Activated naive CD8-positive, alpha-beta T cell (primary cell): ENCODE data around the gene TIMM22.
"Not testable (repeated sequence)": the region's sequence is repeated elsewhere in the genome, so short reads cannot be mapped to it uniquely, and the experiment has no call there.

Experiments used
- H3K27ac Mint-ChIP-seq: one replicate; pipeline ENCODE4 v1.8.0; 2021; ENCODE audit warnings: mixed read lengths
- H3K27me3 Mint-ChIP-seq: one replicate; pipeline ENCODE4 v1.8.0; 2021; ENCODE audit warnings: mixed read lengths
- H3K36me3 Mint-ChIP-seq: one replicate; pipeline ENCODE4 v1.8.0; 2021; ENCODE audit warnings: mixed read lengths
- H3K4me1 Mint-ChIP-seq: one replicate; pipeline ENCODE4 v1.8.0; 2021; ENCODE audit warnings: low read depth, mixed read lengths
- H3K4me3 Mint-ChIP-seq: one replicate; pipeline ENCODE4 v1.8.0; 2021; ENCODE audit warnings: mild to moderate bottlenecking, mixed read lengths
- H3K9me3 Mint-ChIP-seq: one replicate; pipeline ENCODE4 v1.8.0; 2021; ENCODE audit warnings: low read depth, mixed read lengths

The TIMM22 gene

DNA sequence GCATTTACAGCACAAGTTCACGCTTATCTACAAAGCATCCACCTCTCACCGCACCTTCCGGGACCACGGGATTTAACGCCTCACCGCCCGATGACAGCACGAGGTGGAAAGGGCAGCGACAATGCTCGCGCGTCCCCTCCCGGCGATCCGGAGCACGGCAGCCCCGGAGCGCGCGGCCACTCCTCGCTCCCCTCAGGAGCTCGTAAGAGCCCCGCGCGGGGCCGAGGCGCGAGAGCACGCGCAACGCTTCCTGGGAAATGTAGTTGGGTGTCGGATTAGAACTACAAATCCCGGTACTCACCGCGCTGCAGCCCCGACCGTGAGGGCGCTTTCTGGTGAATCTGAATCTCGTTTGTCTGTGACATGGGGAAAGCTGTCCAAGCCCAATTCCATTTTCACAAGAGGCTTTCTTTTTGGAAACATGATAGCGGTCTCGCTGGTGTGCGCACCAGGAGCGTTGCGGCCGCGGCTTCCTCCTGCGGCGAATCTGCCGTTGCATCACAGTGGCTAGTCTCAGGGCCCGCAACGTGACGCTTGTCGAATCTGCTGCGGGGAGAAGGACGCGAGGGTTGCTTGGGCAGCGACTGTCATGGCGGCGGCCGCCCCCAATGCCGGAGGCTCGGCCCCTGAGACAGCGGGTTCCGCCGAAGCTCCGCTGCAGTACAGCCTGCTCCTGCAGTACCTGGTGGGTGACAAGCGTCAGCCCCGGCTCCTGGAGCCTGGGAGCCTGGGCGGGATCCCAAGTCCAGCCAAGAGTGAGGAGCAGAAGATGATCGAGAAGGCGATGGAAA, at the start of gene TIMM22:
TIMM22 (plus strand) TSS at position 576 of the 791 bp plus-strand sequence; CDS start at position 590, 14 bp downstream.
- peaks cover 23% of the 10 kb centered on the region for H3K4me1 Mint-ChIP-seq
- peak within 1 kb of the TSS; percentile 92 for H3K4me3 Mint-ChIP-seq

DNA sequence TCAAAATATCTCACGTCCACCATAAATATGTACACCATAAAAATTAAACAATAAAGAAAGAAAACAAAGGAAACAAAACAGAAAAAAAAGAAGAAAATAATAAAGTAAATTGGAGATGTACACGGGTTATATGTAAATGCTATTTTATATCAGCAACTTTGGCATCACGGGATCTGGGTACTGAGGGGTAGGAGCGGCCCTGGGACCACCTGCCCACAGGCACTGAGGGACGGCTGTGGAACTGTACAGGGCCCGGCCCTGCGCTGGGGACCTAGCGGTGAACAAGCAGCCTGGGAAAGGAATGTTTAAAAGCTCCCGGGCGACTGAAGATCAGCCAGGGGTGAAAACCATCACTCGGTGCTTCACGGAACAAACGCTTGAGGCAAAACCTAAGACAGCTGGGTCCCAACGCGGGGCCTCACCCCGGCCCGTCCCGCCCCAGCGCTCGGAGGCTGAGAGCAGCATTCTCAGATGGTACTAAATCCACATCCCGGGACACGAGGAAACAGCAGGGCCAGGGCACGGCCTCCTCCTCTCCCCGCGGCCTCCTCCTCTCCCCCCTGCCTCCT, 48.6 kb upstream of the TIMM22 start:
- H3K36me3 Mint-ChIP-seq = no peaks in the 10 kb centered on the region
- no peaks in the 10 kb centered on the region for H3K9me3 Mint-ChIP-seq
- H3K27me3 Mint-ChIP-seq = peaks cover 10% of the 10 kb centered on the region
- H3K27ac Mint-ChIP-seq = no peak overlapping the region
- H3K4me1 Mint-ChIP-seq = peaks cover 1% of the 10 kb centered on the region
- H3K4me3 Mint-ChIP-seq = no peak overlapping the region

More for the DNA sequence above, at the start of gene TIMM22:
- peak within 1 kb of the TSS; percentile 98 for H3K27ac Mint-ChIP-seq
- H3K27me3 Mint-ChIP-seq = no peaks in the 10 kb centered on the region
- peaks cover 2% of the 10 kb centered on the region for H3K36me3 Mint-ChIP-seq
- no peaks in the 10 kb centered on the region for H3K9me3 Mint-ChIP-seq

DNA sequence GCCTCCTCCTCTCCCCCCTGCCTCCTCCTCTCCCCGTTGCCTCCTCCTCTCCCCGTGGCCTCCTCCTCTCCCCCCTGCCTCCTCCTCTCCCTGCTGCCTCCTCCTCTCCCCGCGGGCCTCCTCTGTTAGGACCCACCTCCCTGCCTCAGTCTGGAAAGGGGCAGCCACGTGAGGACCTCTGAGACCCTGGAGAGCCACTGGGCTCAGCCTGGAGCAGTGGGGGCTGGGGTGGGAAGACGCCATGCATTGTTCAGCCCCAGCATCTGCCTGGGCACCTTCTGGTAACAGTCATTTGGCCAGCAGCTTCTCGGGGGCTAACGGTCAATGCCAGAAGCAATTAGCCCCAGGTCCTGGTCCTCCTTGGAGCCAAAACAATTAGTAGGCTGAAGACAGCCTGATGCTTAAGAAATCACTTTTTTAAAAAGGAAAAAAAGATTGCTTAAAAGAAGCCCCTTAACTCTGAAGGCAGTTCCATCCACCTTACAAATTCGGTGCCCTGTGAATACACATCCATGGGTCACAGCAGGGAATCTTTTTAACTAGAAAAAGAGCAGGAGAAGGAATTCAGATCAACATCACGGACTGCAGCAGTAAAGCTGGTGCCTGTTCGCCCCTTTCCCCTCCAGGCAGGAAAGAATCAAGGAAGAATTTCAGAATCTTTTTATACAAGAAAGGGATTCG, 47.2 kb upstream of the TIMM22 start:
- no peaks in the 10 kb centered on the region for H3K9me3 Mint-ChIP-seq
- H3K4me1 Mint-ChIP-seq = peaks cover 1% of the 10 kb centered on the region
- no peak overlapping the region for H3K27ac Mint-ChIP-seq
- no peaks in the 10 kb centered on the region for H3K36me3 Mint-ChIP-seq
- no peak overlapping the region for H3K4me3 Mint-ChIP-seq
- H3K27me3 Mint-ChIP-seq = peaks cover 11% of the 10 kb centered on the region

DNA sequence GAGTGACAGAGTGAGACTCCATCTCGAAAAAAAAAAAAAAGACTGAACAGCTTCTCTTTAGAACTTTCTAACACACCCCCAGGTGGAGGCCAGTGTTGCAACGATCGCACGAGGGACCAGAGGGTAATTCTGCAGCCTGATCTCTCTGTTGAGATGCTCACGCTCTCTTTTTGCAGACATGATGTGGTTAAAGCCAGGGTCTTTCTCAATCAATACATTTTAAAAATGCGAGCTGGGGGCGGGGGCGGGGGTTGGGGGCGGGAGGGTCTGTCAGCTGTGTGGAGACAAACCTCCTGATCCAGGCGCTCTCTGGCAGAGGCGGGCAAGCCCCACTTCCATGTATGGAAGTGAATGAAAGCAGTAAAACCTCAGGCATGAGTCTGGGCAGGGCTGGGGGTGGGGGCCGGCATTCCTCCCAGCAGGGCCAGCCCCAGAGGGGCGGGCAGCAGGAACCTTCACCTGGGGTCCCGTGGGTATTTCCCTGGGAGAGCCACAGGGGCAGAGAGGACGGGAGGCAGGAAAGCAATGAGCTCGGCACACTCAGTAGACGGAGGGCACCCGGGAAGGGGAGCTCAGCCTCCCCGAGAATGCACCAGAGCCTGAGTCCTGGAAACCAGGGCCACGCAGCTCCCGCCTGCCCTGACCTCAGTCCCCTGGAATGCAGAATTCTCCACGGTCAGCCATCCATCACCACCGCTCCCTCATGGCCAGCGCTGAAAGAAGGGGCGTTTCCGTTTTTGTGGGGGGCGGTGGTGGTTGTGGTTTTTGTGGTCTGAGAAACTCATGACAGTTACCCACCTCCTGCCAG, 45.4 kb upstream of the TIMM22 start:
- H3K4me1 Mint-ChIP-seq = peaks cover 1% of the 10 kb centered on the region
- no peak overlapping the region for H3K4me3 Mint-ChIP-seq
- H3K9me3 Mint-ChIP-seq = no peaks in the 10 kb centered on the region
- H3K36me3 Mint-ChIP-seq = no peaks in the 10 kb centered on the region
- no peak overlapping the region for H3K27ac Mint-ChIP-seq
- H3K27me3 Mint-ChIP-seq = peaks cover 13% of the 10 kb centered on the region

DNA sequence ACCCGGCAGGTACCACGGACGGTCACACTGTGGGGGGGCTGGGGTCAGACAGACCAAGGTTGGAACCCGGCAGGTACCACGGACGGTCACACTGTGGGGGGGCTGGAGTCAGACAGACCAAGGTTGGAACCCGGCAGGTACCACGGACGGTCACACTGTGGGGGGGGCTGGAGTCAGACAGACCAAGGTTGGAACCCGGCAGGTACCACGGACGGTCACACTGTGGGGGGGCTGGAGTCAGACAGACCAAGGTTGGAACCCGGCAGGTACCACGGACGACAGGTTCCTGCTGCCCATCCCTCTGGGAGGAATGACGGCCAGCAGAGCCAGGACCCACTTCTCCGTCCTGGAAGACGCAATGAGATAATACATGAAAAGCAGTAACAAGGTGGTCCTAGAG, 44.3 kb upstream of the TIMM22 start:
- H3K4me1 Mint-ChIP-seq, H3K4me3 Mint-ChIP-seq, H3K9me3 Mint-ChIP-seq, H3K27ac Mint-ChIP-seq, H3K36me3 Mint-ChIP-seq: not testable (repeated sequence)
- H3K27me3 Mint-ChIP-seq = peaks cover 13% of the 10 kb centered on the region

DNA sequence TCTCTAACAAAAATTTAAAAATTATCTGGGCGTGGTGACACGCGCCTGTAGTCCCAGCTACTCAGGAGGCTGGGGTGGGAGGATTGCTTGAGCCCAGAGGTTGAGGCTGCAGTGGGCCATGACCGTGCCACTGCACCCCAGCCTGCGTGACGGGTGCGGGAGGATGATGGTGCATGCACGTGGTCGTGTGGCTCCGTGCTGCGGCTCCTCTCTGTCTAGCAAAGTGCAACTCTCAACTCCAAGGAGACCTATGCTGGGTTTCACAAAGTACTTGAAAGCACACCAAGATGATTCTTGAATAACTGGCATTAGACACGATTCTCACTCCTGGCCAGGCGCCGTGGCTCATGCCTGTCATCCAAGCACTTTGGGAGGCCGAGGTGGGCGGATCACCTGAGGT, 43.2 kb upstream of the TIMM22 start:
- no peak overlapping the region for H3K4me3 Mint-ChIP-seq
- peaks cover 14% of the 10 kb centered on the region for H3K27me3 Mint-ChIP-seq
- H3K9me3 Mint-ChIP-seq = no peaks in the 10 kb centered on the region
- no peaks in the 10 kb centered on the region for H3K36me3 Mint-ChIP-seq
- no peak overlapping the region for H3K27ac Mint-ChIP-seq
- peaks cover 1% of the 10 kb centered on the region for H3K4me1 Mint-ChIP-seq

DNA sequence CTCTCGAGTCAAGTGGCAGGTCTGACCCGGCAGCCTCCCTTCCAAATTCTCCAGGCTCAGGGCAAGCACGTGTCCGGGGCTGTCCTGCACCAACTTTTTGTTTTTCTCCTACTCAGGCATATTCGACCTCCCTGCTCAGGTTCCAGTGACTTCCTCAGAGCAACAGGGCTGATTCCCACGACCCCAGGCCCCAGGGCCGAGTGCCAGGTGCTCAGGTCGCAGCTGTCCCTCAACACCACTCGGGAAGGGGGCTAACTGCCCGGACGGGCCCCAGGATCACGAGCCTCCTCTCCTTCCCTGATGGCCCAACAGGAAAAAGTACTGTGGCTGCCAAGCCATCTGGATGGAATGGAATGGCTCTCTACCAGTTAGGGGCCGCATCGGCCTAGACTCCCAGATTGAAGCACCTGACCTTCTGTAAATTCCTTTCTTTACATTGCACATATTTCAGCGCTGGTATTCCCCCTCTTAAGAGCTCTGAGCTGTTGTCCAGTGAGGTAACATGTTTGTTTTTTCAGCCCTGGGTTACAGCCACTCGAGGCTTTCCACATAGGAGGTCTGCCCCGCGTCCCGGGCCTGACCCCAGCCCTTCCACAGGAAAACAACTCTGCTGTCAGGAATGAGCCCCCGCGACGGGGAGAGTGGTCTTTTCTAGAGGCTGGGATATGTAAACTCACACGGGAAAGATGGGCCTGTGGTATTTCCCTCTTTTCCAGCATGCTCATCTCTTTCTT, 42.3 kb upstream of the TIMM22 start:
- Mint-ChIP-seq H3K9me3 (no peaks in the 10 kb centered on the region), H3K27ac (no peak overlapping the region), H3K27me3 (peaks cover 14% of the 10 kb centered on the region), H3K4me3 (no peak overlapping the region), H3K36me3 (no peaks in the 10 kb centered on the region), H3K4me1 (peaks cover 1% of the 10 kb centered on the region)

DNA sequence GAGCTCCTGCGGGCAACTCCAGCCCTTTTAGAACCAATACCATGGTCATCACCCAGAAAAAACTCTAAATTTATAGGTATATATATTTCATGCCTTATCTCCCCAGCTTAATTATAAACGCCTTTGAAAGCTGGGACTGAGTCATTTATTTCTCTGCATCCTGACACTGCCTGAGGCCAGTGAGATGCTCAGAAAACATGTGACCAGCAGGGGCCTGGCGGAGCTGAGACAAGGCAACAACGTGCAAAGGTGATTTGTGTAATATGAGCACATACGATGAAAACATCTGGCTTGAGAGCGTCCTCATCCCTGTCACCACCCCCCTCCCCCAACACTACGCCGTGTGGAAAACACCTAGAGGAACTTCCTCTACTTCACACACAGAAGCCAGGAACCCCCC, 40.0 kb upstream of the TIMM22 start:
- Mint-ChIP-seq H3K36me3 (no peaks in the 10 kb centered on the region), H3K27me3 (peaks cover 8% of the 10 kb centered on the region), H3K27ac (no peak overlapping the region), H3K9me3 (no peaks in the 10 kb centered on the region), H3K4me1 (no peaks in the 10 kb centered on the region), H3K4me3 (no peak overlapping the region)

DNA sequence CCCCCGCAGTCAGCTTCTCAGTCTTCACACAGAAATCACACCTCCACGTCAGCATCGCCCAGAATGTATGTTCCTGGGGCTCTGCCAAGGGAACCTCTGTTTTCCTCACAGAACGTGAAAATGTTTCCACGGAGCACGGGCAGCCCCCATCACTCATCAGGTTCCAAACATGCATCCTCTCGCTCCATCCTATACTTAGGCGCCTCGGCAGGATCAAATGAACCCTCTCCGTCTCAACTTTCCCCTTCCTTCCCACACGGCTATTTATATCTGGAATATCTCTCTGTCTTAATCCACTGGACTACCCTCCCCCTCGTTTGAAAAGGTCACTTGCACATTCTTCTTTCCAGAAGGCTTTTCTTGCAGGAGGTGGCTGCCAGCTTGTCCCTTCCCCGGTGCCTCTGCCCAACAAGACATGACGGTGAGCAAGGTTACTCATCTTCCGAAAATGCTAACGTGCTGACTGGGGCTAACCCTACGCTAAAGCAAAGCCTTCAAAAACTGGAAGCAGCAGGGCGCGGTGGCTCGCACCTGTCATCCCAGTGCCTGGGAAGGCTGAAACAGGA, 39.0 kb upstream of the TIMM22 start:
- H3K27ac Mint-ChIP-seq = no peak overlapping the region
- H3K9me3 Mint-ChIP-seq = no peaks in the 10 kb centered on the region
- no peak overlapping the region for H3K4me3 Mint-ChIP-seq
- no peaks in the 10 kb centered on the region for H3K4me1 Mint-ChIP-seq
- H3K36me3 Mint-ChIP-seq = no peaks in the 10 kb centered on the region
- peaks cover 6% of the 10 kb centered on the region for H3K27me3 Mint-ChIP-seq

DNA sequence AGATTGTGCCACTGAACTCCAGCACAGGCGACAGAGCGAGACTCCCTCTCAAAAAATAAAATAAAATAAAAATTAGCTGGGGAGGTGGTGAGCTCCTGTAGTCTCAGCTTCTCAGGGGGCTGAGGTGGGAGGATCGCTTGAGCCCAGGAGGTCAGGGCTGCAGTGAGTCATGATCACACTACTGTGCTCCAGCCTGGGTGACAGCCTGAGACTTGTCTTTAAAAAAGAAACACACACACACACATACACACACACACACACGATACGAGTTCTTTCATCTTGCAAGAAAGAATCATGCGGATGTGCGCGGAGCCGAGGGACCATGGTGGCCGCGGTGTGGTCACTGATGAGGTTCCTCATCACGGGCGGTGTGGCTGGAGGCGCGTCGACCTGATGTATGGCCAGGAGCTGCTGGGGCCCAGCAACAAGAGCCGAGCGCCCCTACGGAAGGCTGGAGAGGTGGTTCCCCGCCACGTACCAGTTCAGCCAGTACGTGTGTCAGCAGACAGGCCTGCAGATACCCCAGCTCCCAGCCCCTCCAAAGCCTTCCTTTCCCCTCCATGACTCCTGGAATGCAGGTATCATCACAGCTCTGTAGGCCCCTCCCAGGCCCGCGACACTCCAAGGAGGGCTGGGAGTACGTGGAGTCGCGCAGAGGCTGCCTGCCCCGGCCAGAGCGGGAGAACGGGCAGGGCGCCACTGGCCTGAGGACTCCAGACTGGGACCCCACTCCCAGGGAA, 38.0 kb upstream of the TIMM22 start:
- no peaks in the 10 kb centered on the region for H3K9me3 Mint-ChIP-seq

DNA sequence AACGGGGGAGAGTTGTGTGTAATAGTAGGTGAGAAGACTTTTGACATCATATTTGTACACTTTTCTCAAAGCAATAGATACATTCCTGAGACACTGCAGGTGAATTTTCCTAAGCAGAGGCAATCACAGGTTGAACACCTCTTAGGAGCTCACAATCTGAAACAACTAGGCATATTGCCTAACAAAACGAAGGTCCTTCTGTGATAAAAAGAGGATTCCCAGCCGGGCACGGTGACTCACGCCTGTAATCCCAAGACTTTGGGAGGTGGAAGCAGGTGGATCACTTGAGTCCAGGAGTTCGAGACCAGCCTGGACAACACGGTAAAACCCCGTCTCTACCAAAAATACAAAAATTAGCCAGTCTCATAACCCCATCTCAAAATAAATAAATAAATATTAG, 34.8 kb upstream of the TIMM22 start:
- Mint-ChIP-seq H3K27me3 (peaks cover 4% of the 10 kb centered on the region), H3K36me3 (no peaks in the 10 kb centered on the region), H3K9me3 (no peaks in the 10 kb centered on the region), H3K4me1 (no peaks in the 10 kb centered on the region), H3K27ac (no peak overlapping the region), H3K4me3 (no peak overlapping the region)

More for the DNA sequence above, 38.0 kb upstream of the TIMM22 start:
- Mint-ChIP-seq H3K27ac (no peak overlapping the region), H3K4me3 (no peak overlapping the region), H3K27me3 (peaks cover 3% of the 10 kb centered on the region), H3K36me3 (no peaks in the 10 kb centered on the region), H3K4me1 (no peaks in the 10 kb centered on the region)

DNA sequence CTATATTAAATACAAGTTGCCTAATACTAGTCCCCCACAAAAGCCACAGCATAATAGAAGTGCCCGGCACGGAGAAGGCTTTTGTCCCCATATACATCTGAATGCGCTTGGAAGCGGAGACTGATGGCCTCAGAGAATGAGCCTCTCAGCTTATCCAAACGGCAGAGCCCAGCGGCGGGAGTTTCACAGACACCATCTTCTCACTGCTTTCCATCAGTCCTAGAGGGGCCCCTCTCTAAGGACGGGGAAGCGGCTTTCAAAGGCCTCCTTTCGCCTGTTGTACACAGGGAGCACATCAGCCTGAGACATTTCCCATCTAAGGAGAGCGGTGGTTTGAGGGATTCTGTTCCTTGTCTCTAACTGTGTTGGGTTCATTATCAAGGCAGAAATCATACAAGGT, 34.3 kb upstream of the TIMM22 start:
- no peak overlapping the region for H3K4me3 Mint-ChIP-seq
- H3K27ac Mint-ChIP-seq = no peak overlapping the region
- H3K27me3 Mint-ChIP-seq = peaks cover 7% of the 10 kb centered on the region
- H3K36me3 Mint-ChIP-seq = no peaks in the 10 kb centered on the region
- H3K9me3 Mint-ChIP-seq = no peaks in the 10 kb centered on the region
- no peaks in the 10 kb centered on the region for H3K4me1 Mint-ChIP-seq

DNA sequence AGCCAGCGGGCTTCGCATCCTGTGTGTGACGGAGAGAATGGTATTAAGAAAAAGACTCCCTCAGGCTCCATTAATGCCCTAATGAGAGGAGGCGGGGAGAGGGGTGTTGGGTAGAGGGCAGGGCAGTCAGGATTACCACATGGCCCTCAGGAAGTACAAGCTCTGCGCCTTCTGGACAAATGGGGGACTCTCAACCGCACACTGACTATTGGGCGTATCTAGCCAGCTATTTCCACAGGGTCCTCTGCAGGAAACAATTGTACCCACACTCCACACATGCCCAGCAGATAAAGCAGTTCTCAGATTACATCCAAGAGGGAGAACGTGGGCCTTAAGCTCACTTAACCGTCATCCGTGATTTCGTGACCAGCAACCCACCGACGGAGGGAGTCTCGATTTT, 32.1 kb upstream of the TIMM22 start:
- H3K27me3 Mint-ChIP-seq = peaks cover 10% of the 10 kb centered on the region
- H3K9me3 Mint-ChIP-seq = no peaks in the 10 kb centered on the region
- H3K27ac Mint-ChIP-seq = no peak overlapping the region

More for the DNA sequence above, 32.1 kb upstream of the TIMM22 start:
- Mint-ChIP-seq H3K4me1 (no peaks in the 10 kb centered on the region), H3K36me3 (no peaks in the 10 kb centered on the region), H3K4me3 (no peak overlapping the region)
